Measurements from ENCODE around the gene MAP2.

The MAP2 gene

DNA sequence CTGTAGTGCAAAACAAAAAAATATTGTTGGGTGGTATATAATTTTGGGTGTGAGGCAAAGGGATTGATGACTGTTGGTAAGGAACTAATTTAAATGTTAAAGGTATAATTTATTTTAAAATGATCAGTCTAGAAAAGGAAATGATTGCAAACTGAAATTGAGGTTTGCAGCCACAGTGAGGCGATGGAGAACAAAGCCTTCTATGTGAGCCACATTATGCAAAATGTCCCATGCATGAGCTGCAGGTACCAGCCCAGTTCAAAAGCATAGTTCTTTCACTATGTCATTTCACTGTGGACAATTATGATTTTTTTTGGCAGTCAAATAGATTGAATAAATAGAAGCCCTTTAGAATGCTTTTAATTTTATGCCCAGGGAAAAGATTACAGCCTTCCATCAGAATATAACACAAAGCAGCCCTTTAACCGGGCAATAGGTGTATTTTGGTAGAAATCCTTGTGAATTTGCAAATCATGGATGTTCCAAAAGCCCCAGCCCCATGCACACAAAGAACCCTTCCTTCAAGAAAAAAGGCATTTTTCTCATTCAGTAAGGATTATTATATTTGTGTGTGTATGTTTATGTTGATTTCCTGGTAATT is 1.7 kb downstream of the MAP2 start:
- no peak for DNase-seq

DNA sequence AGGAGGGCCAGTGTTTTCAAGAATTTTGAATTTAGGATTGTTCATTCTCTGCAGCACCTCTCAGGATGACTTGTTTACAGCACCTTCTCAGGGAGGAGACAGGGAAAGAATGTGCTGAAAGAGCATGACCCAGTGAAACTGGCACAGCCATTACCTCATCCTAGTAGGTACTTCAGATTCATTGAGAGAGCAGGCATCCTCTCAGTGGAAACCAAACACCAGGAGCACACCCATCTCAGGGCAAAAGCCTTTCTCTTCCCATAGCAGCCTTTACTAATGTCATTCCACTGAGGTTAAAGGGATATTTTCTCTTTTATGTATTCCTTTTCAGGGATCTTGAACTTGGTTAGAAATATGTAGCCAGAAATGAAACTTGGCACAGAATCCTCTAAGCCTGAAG is 2.6 kb downstream of the MAP2 start:
- DNase-seq = no peak

DNA sequence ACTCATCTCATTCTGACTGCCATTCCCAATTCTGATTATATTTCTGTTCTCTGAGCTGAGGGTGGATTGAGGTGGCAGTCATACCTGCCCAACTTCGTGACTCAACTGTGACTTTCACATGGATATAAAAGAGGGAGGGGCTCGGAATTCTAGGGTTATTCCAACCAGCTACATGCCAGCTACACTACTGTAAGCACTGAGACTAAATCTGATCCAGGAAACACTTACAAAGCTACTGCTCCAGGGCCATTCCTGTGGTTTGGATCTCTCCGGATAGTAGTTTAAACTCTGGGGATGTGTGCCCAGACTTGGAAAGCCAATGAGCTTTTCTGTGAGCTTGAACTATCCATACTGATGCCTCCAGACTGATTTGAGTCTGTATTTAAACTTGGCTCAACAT is 7.9 kb downstream of the MAP2 start:
- no peak for DNase-seq

DNA sequence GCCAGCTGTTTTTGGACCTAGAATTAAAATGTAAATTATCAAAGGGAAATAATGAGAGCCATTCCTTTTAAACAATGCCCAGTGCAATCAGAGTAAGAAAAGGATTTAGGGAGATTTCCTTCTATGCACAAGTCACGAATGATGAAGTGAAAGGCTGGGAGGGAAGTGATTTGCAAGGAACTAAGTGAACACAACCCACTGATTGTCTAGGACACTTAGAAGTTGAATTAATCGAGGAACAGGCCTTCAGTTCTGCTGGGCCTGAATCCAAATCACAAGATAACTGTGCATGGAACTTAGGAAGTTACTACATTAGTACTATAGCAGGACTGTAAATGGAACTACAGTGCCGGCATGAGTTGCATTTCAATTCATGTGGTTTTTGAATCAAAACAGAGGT is 17.7 kb downstream of the MAP2 start:
- DNase-seq = no peak

GRCh38 chr2:209442939-209443338 is 19.1 kb downstream of the MAP2 start:
- no peak for DNase-seq

GRCh38 chr2:209445485-209445884 is 21.6 kb downstream of the MAP2 start:
- DNase-seq = no peak

GRCh38 chr2:209451209-209451834 is 27.5 kb downstream of the MAP2 start:
- DNase-seq = no peak

DNA sequence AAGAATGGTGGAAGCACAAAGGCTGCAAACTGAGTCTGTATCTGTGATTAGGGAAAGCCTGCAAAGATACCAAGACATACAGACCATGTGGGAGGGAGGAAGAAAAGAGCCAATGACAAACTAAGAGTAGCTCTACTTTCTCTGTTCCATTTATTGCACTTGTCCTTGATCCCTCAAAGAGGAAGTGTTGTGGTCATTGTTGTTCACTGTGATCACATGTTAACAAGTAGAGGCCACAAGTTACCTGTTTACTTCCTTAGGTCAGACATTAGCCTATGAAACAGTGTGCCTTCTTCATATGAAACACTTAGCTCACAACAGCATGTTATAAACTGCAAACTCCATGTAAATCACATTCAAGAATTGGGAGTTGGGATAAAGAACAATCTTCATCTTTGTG is 32.6 kb downstream of the MAP2 start:
- DNase-seq = no peak

- no peak for DNase-seq
Observed at GRCh38 chr2:209458008-209458979, 34.4 kb downstream of the MAP2 start.

GRCh38 chr2:209459359-209459758 is 35.5 kb downstream of the MAP2 start:
- no peak for DNase-seq

DNA sequence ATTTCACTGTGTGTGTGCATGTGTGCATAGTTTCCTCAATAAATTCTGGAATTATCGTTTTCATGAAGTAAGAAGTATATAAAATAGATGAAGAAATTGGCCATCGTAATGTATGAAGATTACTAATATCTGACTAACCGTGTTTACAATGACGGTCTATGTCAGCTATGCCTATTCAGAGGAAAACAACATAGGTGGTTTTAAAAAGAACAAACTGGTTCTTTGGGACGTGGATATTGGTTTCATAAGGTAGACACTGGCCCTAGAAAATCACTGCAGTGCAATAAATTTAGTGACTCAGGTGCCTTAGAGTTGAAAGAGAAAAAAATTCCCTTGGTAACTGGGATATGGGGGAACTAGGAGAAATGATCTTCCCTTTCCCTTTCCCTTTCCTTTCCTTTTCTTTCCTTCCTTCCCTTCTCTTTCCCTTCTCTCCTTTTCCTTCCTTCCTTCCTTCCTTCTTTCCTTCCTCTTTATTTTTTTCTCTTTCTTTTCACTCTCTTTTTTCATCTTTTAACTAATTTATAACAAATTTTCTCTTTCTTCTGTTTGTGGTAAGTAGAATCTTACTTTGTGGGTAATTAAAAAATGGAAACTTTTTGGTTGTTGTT is 36.4 kb downstream of the MAP2 start:
- no peak for DNase-seq

GRCh38 chr2:209463226-209463625 is 39.4 kb downstream of the MAP2 start:
- no peak for DNase-seq

DNA sequence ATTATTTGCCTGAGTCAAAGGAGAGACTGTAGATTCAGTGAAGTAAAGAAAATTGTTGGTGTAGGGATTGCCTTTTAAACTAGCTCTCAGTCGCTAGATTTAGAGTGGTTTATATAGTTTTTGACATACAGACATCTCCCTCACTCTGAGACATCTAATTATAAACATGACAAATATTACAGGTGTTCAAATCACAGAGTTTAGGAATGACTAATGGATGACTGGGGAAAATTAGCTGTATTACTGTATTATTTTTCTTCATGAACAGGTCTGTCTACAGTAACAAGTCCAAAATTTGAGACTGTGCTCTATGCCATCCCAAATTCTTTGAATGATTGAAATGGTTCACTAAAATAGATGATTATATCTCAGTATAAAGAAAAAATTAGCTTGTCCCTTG is 40.0 kb downstream of the MAP2 start:
- no peak for DNase-seq

- DNase-seq = no peak
Observed at GRCh38 chr2:209468846-209469245, 45.0 kb downstream of the MAP2 start.

GRCh38 chr2:209469481-209469880 is 45.6 kb downstream of the MAP2 start:
- DNase-seq = no peak

- DNase-seq = no peak
Observed at GRCh38 chr2:209470466-209470865, 46.6 kb downstream of the MAP2 start.

DNA sequence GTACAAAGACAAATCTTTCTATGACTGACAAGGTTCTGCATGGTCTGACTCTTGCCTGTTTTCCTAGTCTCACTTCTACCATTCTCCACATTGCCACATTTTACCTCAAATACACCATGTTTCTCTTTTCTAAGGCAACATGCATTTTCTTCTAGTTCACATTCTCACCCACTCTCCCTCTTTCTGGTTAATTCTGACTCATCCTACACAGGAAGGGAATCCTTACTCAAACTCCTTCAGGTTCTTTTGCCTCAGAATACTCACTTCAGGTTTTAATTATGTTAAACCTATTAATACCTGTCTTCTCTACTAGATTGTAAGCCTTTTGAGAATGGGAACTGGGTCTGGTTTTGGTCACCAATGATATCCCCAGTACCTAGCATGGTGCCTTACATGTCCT is 47.2 kb downstream of the MAP2 start:
- no peak for DNase-seq

GRCh38 chr2:209472112-209472832 is 48.4 kb downstream of the MAP2 start:
- no peak for DNase-seq

DNA sequence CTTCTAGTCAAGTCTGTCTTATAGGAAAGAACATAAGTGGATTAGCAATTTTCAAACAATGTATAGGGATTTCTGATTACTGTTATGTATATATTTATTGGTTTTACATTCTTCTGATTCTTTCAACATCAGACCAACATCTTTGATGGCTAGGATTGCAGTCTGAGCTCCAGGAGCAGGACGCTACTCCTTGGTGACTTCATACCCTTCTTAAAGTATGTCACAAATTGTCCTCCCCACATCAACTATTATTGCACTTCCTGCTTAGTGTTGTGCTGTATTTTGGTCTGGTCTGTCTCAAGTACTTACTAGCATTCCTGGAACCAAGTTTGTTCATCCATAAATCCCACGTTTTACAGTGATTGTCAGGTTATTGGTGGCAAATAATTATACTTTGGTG is 49.0 kb downstream of the MAP2 start:
- DNase-seq = no peak

DNA sequence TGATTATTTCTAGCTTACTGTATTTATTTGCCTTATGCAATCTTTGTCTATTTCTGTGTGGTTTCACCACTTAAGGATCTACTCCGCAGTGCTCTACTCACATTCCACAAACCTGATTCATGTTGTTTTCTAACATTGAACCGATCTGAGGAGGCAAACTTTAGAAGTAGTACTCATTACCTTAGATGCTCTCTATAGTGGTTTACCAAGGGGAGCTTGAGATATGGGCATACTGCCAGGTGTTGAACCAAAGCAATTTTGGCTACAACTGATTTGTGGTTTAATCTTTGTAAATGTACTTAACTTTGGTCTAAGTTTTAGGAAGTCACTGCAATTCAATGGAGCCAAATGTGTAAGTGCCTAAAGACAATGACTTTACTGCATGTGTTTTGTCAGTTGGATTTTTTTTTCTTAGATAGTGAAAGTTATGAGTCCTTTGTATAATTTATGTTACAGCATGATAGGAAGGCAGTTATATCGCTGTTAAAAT is 50.1 kb downstream of the MAP2 start:
- DNase-seq = no peak

DNA sequence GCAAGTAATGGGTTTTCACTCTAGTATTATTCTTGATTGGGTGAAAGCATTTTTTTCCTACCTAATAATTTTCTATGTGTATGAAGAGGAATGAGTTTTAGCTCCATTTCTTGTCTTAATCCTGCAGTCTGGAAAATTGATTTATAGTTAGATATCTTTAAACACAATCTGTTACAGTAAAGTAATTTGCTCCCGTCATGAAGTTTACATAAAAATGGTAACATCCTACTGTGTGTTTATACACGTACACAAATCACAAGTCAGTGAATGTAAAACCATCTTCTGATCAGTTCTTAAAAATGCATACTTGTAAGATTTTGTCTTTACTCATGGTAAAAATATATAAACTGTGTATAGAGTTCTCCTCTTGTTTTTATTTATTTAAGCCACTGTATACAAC is 51.1 kb downstream of the MAP2 start:
- no peak for DNase-seq

- no peak for DNase-seq
Observed at GRCh38 chr2:209476367-209477208, 52.7 kb downstream of the MAP2 start.
